Stomach (tissue), 4 donors: ENCODE results near the gene XCR1.

Experiments used
- CTCF ChIP-seq, 7 experiments: fragments of 450-650 bp in 4 of 7; fragments of 200-600 bp in 3 of 7; sonication (generic) in 3 of 7; IDR thresholded peaks; one replicate each; pipeline ENCODE4 v1.5.1; 2016 to 2019; ENCODE audit warnings: antibody characterized with exemption in 7 of 7, control low read depth in 2 of 7, mild to moderate bottlenecking in 1 of 7
- EP300 ChIP-seq: sonication (generic); formaldehyde crosslinking; IDR thresholded peaks from one replicate; pipeline ENCODE4 v1.6.1; 2017; ENCODE audit warnings: antibody characterized with exemption
- POLR2A ChIP-seq, 4 donors: fragments of 450-650 bp; IDR thresholded peaks; one replicate each; pipeline ENCODE4 v1.6.1; 2016; ENCODE audit warnings: antibody characterized with exemption in 4 of 4, control low read depth in 2 of 4, mild to moderate bottlenecking in 1 of 4, moderate library complexity in 1 of 4
- POLR2AphosphoS5 ChIP-seq, 3 donors: sonication (generic); formaldehyde crosslinking; IDR thresholded peaks; one replicate each; pipeline ENCODE4 v1.6.1; 2016; ENCODE audit warnings: antibody characterized with exemption in 3 of 3

GRCh38 chr3:46056686-46057085 lies 29.4 kb upstream of the XCR1 start:
- TF ChIP-seq EP300 (no peak), CTCF (IDR thresholded peaks at IDR 0.05) (no peak), POLR2A (IDR thresholded peaks at IDR 0.05) (no peak), POLR2AphosphoS5 (IDR thresholded peaks at IDR 0.05) (no peak)
